NCI-H2227 treated with DMSO at 0.1 percent for 48 hours (cell line): ENCODE measurements around the gene IL18R1.

ENCODE experiments used
- DNase-seq: peaks from one replicate; lab custom pipeline; 2025; lab: John Stamatoyannopoulos, UW

The IL18R1 gene

DNA sequence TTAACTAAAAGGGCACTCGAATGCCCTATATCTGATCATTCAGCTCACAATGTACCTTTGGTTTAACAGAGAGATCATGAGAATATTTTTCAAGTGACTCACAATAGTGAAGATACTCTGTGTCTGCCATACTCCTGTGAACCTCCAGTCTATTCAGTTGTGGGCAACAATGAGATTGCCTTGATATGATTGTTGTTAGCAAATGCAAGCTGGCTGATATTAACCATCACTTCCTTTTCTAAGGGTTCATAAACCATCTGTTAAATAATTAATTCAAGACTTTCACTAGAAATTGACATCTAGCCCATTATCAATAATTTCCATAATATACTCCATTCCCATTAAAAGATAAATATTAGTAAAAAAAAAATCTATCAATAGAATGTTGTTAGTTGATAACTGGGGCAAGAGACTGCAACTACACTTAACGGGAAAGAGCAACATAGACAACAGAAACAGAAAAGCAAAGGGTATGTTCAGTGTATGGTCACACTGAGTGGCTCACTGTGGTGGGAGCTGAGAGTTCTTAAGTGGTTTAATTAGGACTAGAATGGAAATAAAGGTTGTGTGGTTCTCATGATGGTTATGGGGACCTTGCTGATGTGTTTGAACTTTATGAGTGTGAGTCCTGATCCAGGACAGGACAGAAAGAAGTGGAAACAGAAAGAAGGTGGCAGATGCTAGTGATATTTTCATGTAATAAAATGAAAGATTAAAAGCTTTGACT is 79.2 kb downstream of the IL18R1 start:
- DNase-seq: no peak

DNA sequence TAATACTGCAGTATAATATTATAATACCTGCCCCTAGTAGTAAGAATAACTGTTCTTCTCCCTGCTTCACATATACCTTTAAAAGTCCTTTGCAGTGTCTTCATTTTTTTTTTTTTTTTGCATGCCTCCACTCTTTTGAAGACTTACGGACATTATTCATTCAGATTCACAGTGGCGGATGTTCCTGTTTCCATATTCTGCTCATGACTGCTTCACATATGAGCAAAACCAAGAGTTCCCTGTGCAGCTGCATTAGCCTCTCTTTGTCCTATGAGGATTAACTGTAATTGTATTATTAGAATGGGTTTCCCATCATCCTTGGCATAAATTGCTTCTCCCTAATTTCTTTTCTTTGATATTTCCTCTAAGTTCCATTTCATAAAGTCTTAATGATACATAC is 80.1 kb downstream of the IL18R1 start:
- DNase-seq: no peak

DNA sequence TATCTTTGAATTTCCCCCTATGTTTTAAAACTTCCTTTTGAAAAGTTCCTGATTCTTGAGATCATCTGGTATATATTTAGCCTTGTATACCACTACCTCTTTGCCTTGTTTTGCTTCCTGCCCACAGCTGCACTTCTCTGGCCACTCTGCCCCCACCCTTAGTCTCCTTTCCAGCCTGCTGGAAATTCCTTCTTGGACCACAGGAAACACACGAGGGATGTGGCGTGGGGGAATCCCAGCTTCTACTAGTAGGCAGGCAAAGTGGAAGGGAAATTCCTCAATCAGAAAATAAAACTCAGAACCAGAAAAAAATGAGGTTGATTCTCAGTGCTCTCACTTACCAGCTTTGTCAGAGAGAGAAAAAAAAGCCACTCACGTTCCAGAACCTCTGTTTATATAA is 80.7 kb downstream of the IL18R1 start:
- no peak for DNase-seq

DNA sequence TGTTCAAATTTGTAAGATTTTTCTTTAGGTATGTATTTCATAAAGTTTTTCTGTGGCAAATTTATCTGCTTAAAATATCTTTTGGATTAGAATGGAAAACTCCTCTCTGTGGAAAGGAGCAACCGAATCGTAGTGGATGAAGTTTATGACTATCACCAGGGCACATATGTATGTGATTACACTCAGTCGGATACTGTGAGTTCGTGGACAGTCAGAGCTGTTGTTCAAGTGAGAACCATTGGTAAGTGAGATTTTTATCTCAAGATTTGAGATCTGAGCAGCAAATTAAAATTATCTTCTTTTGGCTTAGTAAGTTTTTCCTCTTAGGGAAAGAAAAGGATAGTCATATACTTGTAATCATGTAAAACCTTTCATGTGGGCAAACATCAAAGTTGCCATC is 81.5 kb downstream of the IL18R1 start:
- no peak for DNase-seq

DNA sequence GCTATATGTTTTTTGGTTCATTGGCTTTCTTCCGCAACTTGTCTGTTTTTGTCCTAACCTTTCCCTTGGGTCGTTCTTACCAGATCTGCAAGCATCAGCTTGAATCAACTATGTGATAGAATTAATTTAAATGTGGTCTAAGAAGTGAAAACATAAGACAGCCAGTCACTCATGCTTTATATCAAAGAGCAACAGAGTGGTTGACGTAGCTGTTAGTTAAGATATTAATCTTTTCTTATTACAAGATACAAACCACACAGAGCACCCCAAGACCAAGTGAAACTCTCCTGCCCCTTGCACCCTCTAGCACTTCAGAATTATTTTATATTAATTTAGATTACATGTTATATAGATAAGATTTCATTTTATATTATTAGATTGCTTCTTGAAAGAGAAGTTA is 82.5 kb downstream of the IL18R1 start:
- no peak for DNase-seq

DNA sequence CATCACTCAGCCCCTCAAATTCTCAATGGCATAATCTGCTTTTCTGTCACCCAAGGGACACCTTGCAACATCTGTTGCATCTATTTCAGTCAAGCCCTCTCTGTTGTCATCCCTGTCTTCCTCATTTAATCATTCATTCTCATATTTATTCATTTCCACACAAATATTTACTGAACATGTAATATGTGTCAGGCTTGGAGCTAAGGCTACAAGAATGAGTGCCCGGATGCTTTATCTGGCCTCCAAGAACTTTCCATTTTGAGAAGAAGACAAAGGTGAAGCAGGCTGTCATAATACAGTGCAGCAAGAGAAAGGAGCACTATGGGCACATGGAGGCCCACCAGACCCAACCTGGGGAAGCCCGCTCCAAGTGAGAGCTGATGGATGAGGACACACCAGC is 83.0 kb downstream of the IL18R1 start:
- no peak for DNase-seq

DNA sequence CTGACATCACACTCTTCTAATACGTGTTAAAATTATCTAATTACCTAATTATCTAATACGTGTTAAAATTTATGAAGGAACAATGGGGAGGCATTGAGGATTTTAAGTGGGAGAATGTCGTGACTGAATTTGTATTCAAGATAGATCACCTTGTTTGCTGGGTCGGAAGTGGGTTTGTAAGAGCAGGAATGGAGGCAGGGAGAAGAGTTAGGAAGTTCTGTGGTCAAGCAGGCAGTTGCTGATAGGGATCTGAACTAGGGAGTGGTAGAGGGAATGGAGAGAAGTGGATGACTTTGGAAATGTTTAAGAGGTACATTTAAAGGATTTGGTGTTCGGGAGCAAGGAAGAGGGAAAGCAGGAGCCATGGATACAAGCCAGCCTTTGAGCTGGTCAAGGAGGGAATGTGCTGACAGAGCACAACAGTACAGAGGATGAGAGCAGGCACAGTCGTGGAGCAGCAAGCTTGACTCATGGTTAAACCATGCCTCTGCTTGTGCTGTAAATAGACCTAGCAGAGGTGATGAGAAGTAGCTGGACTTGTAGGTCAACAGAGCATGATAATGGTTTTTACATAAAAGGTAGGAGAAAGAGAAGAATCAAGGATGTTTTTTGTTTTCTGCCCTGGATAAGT is 83.6 kb downstream of the IL18R1 start:
- DNase-seq: no peak

DNA sequence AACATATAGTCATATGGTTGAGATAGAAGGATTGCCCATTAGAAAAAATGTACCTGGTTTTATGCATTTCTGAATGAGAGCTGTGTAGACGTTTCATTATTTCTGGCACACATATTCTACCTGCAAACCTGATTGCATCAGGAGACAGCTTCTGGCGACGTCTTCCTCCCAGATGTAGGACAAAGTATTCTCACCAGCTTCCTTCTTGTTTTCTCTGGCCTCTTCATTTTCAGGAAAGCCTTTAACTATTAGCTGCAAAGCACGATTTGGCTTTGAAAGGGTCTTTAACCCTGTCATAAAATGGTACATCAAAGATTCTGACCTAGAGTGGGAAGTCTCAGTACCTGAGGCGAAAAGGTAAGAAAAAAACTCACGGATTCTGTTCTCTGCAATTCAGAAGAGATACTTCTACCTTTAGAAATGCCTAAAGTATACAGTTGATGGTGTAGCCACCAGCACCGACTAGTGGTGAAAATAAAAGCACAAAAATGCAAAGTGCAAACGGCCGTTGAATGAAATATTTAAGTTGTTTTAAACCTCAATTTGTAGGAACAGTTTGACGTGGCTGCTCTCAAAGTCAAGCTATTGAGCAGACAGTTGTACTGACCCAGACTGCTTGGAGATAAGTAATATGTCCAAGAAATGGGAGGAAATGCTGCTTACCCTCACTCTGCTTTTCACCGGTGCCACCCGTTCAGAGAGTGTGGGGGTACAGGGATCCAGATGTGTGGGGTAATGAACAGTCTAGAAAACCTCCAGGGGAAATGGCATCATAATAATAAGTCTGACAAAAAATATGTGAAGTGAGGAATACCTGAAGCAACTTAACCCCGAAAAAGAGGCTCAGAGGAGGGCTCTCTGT is 87.6 kb downstream of the IL18R1 start:
- DNase-seq: no peak

DNA sequence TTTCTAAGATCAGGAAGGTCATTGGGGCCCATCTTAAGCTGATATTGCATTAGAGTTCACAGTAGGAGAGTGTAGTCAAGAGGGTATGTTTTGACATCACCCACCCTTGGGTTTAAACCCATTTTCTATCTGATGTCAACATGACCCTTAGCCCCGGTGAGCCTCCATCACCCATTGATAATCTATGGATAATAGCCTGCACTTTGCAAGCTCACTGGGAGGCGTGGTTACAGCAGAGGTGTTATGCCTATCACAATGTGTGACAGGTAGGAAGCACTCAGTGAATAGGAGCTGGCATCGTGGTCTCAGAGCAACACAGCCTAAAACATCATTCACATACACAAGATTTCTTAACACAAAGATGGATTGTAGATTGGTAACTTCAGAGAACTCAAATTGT is 88.6 kb downstream of the IL18R1 start:
- no peak for DNase-seq

DNA sequence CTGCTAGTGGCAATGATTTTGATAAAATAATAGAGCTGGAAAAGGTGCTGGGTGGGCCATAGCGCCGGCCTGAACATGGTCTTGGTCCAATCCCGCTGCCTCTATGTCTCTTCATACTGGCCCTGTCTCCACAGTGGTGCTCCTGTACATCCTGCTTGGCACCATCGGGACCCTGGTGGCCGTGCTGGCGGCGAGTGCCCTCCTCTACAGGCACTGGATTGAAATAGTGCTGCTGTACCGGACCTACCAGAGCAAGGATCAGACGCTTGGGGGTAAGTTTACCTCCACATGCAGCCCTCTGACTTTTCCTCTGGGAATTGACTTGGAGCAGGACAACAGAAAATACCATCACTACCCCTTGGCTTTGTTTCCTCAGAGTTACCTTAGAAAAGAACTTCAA is 91.3 kb downstream of the IL18R1 start:
- no peak for DNase-seq
